IMR-90 (cell line): ENCODE results near the gene APOF. TPM values are rescaled to one million over a fixed set of nuclear protein-coding genes. Genes with fewer than 3 reads are reported as not detected.
A peak's percentile ranks its signal among the peaks of the same experiment; 100 is the strongest.

Source experiments
- ATAC-seq: fragments of 200-7000 bp; cut with Tn5 transposase; 2 replicates; pipeline ENCODE4 v1.9.1; 2020; ENCODE audit warnings: low read depth, mild to moderate bottlenecking, moderate library complexity
- BruUV-seq: library from RNA; stranded (reverse); fragments of 400-500 nt; replicated peaks from 2 replicates; lab custom pipeline; 2021; lab: Mats Ljungman, UMichigan
- CTCF ChIA-PET: fragments of 300-600 bp; formaldehyde crosslinking; extraction: SDS; loops from one replicate; lab custom pipeline; 2021; ENCODE audit warnings: antibody characterized with exemption; lab: Yijun Ruan, JAX
- POLR2A ChIA-PET: fragments of 300-600 bp; sonication (Branson Sonifier 250); formaldehyde crosslinking; loops from one replicate; lab custom pipeline; 2022; ENCODE audit warnings: antibody characterized with exemption; ENCODE audit not compliant: unreplicated experiment; lab: Charles Lee
- DNase-seq: peaks from one replicate; pipeline ENCODE4 v3.0.0; 2013
- H2AFZ ChIP-seq: replicated peaks from 2 replicates; pipeline ENCODE3; 2013; ENCODE audit warnings: low read length, mild to moderate bottlenecking; ENCODE audit not compliant: poor library complexity
- H2AK5ac ChIP-seq: 2 replicates; pipeline ENCODE4 v1.6.1; 2013; ENCODE audit warnings: low read depth, low read length, inconsistent platforms
- H2AK9ac ChIP-seq: replicated peaks from 2 replicates; pipeline ENCODE3; 2013; ENCODE audit warnings: mild to moderate bottlenecking, low read depth, low read length, moderate library complexity; ENCODE audit not compliant: poor library complexity
- H2BK120ac ChIP-seq: 2 replicates; pipeline ENCODE4 v1.6.1; 2013; ENCODE audit warnings: low read depth, low read length, inconsistent platforms
- H2BK15ac ChIP-seq: 3 replicates; pipeline ENCODE4 v1.6.1; 2013; ENCODE audit warnings: low read depth, low read length, inconsistent platforms
- H2BK20ac ChIP-seq: 2 replicates; pipeline ENCODE4 v1.6.1; 2013; ENCODE audit warnings: low read depth, mild to moderate bottlenecking, inconsistent platforms, low read length, moderate library complexity
- H2BK5ac ChIP-seq: 2 replicates; pipeline ENCODE4 v1.6.1; 2013; ENCODE audit warnings: mild to moderate bottlenecking, low read depth, low read length, inconsistent platforms; ENCODE audit not compliant: poor library complexity, severe bottlenecking
- H3K14ac ChIP-seq: replicated peaks from 2 replicates; pipeline ENCODE4 v1.6.1; 2013; ENCODE audit warnings: low read depth, low read length, inconsistent platforms
- H3K18ac ChIP-seq: 2 replicates; pipeline ENCODE4 v1.6.1; 2013; ENCODE audit warnings: low read depth, low read length, control low read depth
- H3K23ac ChIP-seq: 2 replicates; pipeline ENCODE4 v1.6.1; 2013; ENCODE audit warnings: low read depth, low read length, inconsistent platforms
- H3K27ac ChIP-seq: 2 replicates; pipeline ENCODE4 v1.5.1; 2013; ENCODE audit warnings: mild to moderate bottlenecking, control low read depth, low read length; ENCODE audit not compliant: insufficient read depth
- H3K27me3 ChIP-seq: 2 replicates; pipeline ENCODE4 v1.6.1; 2013; ENCODE audit warnings: low read length; ENCODE audit not compliant: control insufficient read depth, insufficient read depth
- H3K36me3 ChIP-seq: 2 replicates; pipeline ENCODE4 v1.6.1; 2013; ENCODE audit warnings: low read length, mixed read lengths; ENCODE audit not compliant: control insufficient read depth, insufficient read depth
- H3K4ac ChIP-seq: 2 replicates; pipeline ENCODE4 v1.6.1; 2013; ENCODE audit warnings: low read depth, low read length, inconsistent platforms
- H3K4me1 ChIP-seq: 2 replicates; pipeline ENCODE4 v1.6.1; 2013; ENCODE audit warnings: low read length, mixed read lengths; ENCODE audit not compliant: control insufficient read depth, insufficient read depth
- H3K4me2 ChIP-seq: 2 replicates; pipeline ENCODE4 v1.6.1; 2013; ENCODE audit warnings: low read depth, mild to moderate bottlenecking, control low read depth, low read length, moderate library complexity
- H3K4me3 ChIP-seq: 2 replicates; pipeline ENCODE4 v1.5.1; 2013; ENCODE audit warnings: low read depth, mild to moderate bottlenecking, control low read depth, low read length, moderate library complexity; ENCODE audit not compliant: insufficient read depth
- H3K56ac ChIP-seq: 2 replicates; pipeline ENCODE4 v1.6.1; 2013; ENCODE audit warnings: low read length, inconsistent platforms; ENCODE audit not compliant: insufficient read depth; ENCODE audit errors: extremely low read depth
- H3K79me1 ChIP-seq, 2 experiments: 2 replicates each; pipeline ENCODE4 v1.6.1; 2013; ENCODE audit warnings: low read length in 2 of 2, inconsistent platforms in 1 of 2, low read depth in 1 of 2
- H3K9ac ChIP-seq: 2 replicates; pipeline ENCODE4 v1.6.1; 2013; ENCODE audit warnings: low read depth, low read length, control low read depth
- H3K9me1 ChIP-seq: 2 replicates; pipeline ENCODE4 v1.6.1; 2013; ENCODE audit warnings: low read length, inconsistent platforms; ENCODE audit not compliant: insufficient read depth
- H3K9me3 ChIP-seq: 2 replicates; pipeline ENCODE4 v1.6.1; 2013; ENCODE audit warnings: low read length; ENCODE audit not compliant: control insufficient read depth, insufficient read depth
- H4K20me1 ChIP-seq: 2 replicates; pipeline ENCODE4 v1.6.1; 2013; ENCODE audit warnings: low read length, inconsistent platforms; ENCODE audit not compliant: insufficient read depth
- H4K5ac ChIP-seq: 2 replicates; pipeline ENCODE4 v1.6.1; 2013; ENCODE audit warnings: mild to moderate bottlenecking, low read depth, low read length, control low read depth
- H4K8ac ChIP-seq, 2 experiments: 2 replicates each; pipeline ENCODE4 v1.6.1; 2013; ENCODE audit warnings: low read depth in 2 of 2, low read length in 2 of 2, control low read depth in 1 of 2, inconsistent platforms in 1 of 2
- H4K91ac ChIP-seq: 2 replicates; pipeline ENCODE4 v1.6.1; 2013; ENCODE audit warnings: low read depth, low read length, inconsistent platforms; ENCODE audit not compliant: insufficient read depth
- BHLHE40 ChIP-seq: fragments of 150-350 bp; IDR thresholded peaks from 2 replicates; pipeline ENCODE4 v1.6.1; 2016; ENCODE audit warnings: mild to moderate bottlenecking, low read depth, low read length
- CEBPB ChIP-seq: IDR thresholded peaks from 2 replicates; pipeline ENCODE4 v1.6.1; 2012; ENCODE audit warnings: low read depth, low read length, improper control_type of control experiment
- MXI1 ChIP-seq: IDR thresholded peaks from 2 replicates; pipeline ENCODE4 v1.6.1; 2012; ENCODE audit warnings: low read depth, mild to moderate bottlenecking, low read length, moderate library complexity, borderline replicate concordance
- NFE2L2 ChIP-seq: fragments of 150-350 bp; IDR thresholded peaks from 2 replicates; pipeline ENCODE4 v1.6.1; 2016; ENCODE audit warnings: low read depth, mild to moderate bottlenecking, low read length
- POLR2A ChIP-seq: IDR thresholded peaks from 2 replicates; pipeline ENCODE4 v1.6.1; 2012; ENCODE audit warnings: mild to moderate bottlenecking, low read depth, low read length
- RFX5 ChIP-seq: IDR thresholded peaks from 2 replicates; pipeline ENCODE4 v1.8.0; 2012; ENCODE audit warnings: low read depth, mild to moderate bottlenecking, low read length, moderate library complexity
- SMC3 ChIP-seq: fragments of 150-350 bp; IDR thresholded peaks from 2 replicates; pipeline ENCODE4 v1.6.1; 2016; ENCODE audit warnings: low read depth, mild to moderate bottlenecking, antibody characterized with exemption, low read length, moderate library complexity
- USF2 ChIP-seq: fragments of 150-350 bp; IDR thresholded peaks from 2 replicates; pipeline ENCODE4 v1.6.1; 2017; ENCODE audit warnings: mild to moderate bottlenecking, antibody characterized with exemption, low read length, low read depth
- WGBS, 2 experiments: methylation state at CpG; one replicate each; pipeline versions ENCODE4 v1.1.5 to v1.1.7; 2013; ENCODE audit warnings: missing lambda C conversion rate in 2 of 2; ENCODE audit not compliant: insufficient read length in 1 of 2; ENCODE audit errors: extremely low coverage in 2 of 2; 5-methylcytosine and 5-hydroxymethylcytosine counted together
- dilution Hi-C: fragments of 300-500 bp; cut with HindIII; formaldehyde crosslinking; loops from one replicate; pipeline ENCODE4 v1.14.3; 2018; ENCODE audit warnings: low sequenced_read_pairs; ENCODE audit not compliant: unreplicated experiment
- in situ Hi-C: fragments of 300-500 bp; cut with MboI; formaldehyde crosslinking; loops from 3 replicates; pipeline ENCODE4 v1.14.3; 2019; ENCODE audit warnings: low sequenced_read_pairs, inconsistent platforms, mixed read lengths
- intact Hi-C: fragments of 100-400 bp; cut with micrococcal nuclease; formaldehyde crosslinking; loops from 2 replicates; pipeline ENCODE4 v1.10.0; 2022
- polyA plus RNA-seq, 3 experiments: library from polyadenylated mRNA; depleted of rRNA; stranded (reverse); fragments of >200 nt; gene quantifications; 2 replicates each; pipeline ENCODE4 v1.2.3, GENCODE V29; 2012; ENCODE audit warnings: low replicate concordance in 1 of 3
- total RNA-seq: library from RNA; depleted of rRNA; stranded (reverse); fragments of >200 nt; gene quantifications from 2 replicates; pipeline ENCODE4 v1.2.3, GENCODE V29; 2012
- TF ChIP-seq, protein P1 (sequence below): conservative IDR thresholded peaks from 2 replicates; pipeline ENCODE4 v1.5.1; 2012; ENCODE audit warnings: mild to moderate bottlenecking, low read depth, low read length, improper control_type of control experiment

Gene APOF
- total and polyA plus RNA-seq, 2 of the 4 experiments (the other 2 are of a cell fraction), result not detected

- no peaks in the 10 kb centered on the region for H3K27me3 ChIP-seq
- H2BK5ac ChIP-seq, result peak within 1 kb of the TSS; percentile 95
- BruUV-seq, result no TSS peak
- H2BK20ac ChIP-seq, result peak within 1 kb of the TSS; percentile 70; the same call in 1 of the 2 replicates
- peak within 1 kb of the TSS; percentile 79 for H2AK5ac ChIP-seq
- peak within 1 kb of the TSS; percentile 98 for H4K91ac ChIP-seq
- H3K56ac ChIP-seq, result peak within 1 kb of the TSS; percentile 90
- H2AFZ ChIP-seq, result peak within 1 kb of the TSS; percentile 98
- H3K9ac ChIP-seq, result peak within 1 kb of the TSS; percentile 97
- peak within 1 kb of the TSS; percentile 98 for H3K14ac ChIP-seq
- DNase-seq, result peak; percentile 96
- peak within 1 kb of the TSS; percentile 95 for H3K4me2 ChIP-seq
- intact Hi-C loops (loop anchor here (5.0 kb wide), 1 partner anchor 146 kb away; no protein-coding TSS in a partner anchor), in situ Hi-C loops (no loop called here), dilution Hi-C loops (no loop called here)
- H3K36me3 ChIP-seq, result peaks cover 13% of the 10 kb centered on the region
- peaks cover 4% of the 10 kb centered on the region for H3K4me1 ChIP-seq
- no peaks in the 10 kb centered on the region for H4K20me1 ChIP-seq
- H3K9me1 ChIP-seq, result no peaks in the 10 kb centered on the region
- no peaks in the 10 kb centered on the region for H3K9me3 ChIP-seq
- TF ChIP-seq POLR2A (peak; percentile 80), NFE2L2 (no peak), USF2 (peak; percentile 87), CEBPB (peak; percentile 54), RFX5 (0 out of 2 replicates have a peak, but pooled peaks have one; percentile 20), MXI1 (peak; percentile 95), SMC3 (no peak), BHLHE40 (peak; percentile 45; the same call in 1 of the 2 replicates)
- TF ChIP-seq, protein P1, sequence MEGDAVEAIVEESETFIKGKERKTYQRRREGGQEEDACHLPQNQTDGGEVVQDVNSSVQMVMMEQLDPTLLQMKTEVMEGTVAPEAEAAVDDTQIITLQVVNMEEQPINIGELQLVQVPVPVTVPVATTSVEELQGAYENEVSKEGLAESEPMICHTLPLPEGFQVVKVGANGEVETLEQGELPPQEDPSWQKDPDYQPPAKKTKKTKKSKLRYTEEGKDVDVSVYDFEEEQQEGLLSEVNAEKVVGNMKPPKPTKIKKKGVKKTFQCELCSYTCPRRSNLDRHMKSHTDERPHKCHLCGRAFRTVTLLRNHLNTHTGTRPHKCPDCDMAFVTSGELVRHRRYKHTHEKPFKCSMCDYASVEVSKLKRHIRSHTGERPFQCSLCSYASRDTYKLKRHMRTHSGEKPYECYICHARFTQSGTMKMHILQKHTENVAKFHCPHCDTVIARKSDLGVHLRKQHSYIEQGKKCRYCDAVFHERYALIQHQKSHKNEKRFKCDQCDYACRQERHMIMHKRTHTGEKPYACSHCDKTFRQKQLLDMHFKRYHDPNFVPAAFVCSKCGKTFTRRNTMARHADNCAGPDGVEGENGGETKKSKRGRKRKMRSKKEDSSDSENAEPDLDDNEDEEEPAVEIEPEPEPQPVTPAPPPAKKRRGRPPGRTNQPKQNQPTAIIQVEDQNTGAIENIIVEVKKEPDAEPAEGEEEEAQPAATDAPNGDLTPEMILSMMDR, result 0 out of 2 replicates have a peak, but pooled peaks have one; percentile 9
- peak within 1 kb of the TSS; percentile 96; the same call in 1 of the 3 replicates for H2BK15ac ChIP-seq
- ATAC-seq, result peak; percentile 96
- H3K79me1 ChIP-seq, result peaks cover 8 to 25% of the 10 kb centered on the region in 2 experiments
- H3K23ac ChIP-seq, result peak within 1 kb of the TSS; percentile 99
- H3K4me3 ChIP-seq, result peak within 1 kb of the TSS; percentile 77
- peak within 1 kb of the TSS; percentile 99 for H3K4ac ChIP-seq
- CTCF ChIA-PET, result interaction anchor here (1.0 kb wide), 1 partner anchor 148 kb away, joined by 5 read pairs; no protein-coding TSS in a partner anchor
- peak within 1 kb of the TSS; percentile 93 to 100 for H4K8ac ChIP-seq
- H2AK9ac ChIP-seq, result peak within 1 kb of the TSS; percentile 87
- H3K18ac ChIP-seq, result peak within 1 kb of the TSS; percentile 96
- WGBS, 2 experiments, result 1% methylated on average over 33 of the region's 62 CpGs; no CpG with 5 or more reads in 1 of the 2 experiments
- peak within 1 kb of the TSS; percentile 99 for H4K5ac ChIP-seq
- POLR2A ChIA-PET, result interaction anchor here (0.6 to 0.9 kb wide), 4 partner anchors 18 to 691 kb away, joined by 3 to 6 read pairs (median 4); partner anchors contain the start of genes PAN2, STAT2 and ZBTB39
- H2BK120ac ChIP-seq, result peak within 1 kb of the TSS; percentile 93; the same call in 1 of the 2 replicates
- peak within 1 kb of the TSS; percentile 97 for H3K27ac ChIP-seq
Observed at GRCh38 chr12:56315622-56316473, 46.8 kb downstream of the APOF start, which contains the start of gene CNPY2. TSS of gene CNPY2 (minus strand) at chr12:56315988. CDS start at chr12:56315217, 771 bp downstream.
